OCI-M2 (cell line): ENCODE measurements around the gene OR7E24.
A peak's percentile ranks its signal among the peaks of the same experiment; 100 is the strongest.
"Not testable (repeated sequence)": the region's sequence is repeated elsewhere in the genome, so short reads cannot be mapped to it uniquely, and the experiment has no call there.

Experiments used
- DNase-seq: peaks from one replicate; lab custom pipeline; 2025; ENCODE audit not compliant: unreplicated experiment; lab: John Stamatoyannopoulos, UW

OR7E24 gene

DNA sequence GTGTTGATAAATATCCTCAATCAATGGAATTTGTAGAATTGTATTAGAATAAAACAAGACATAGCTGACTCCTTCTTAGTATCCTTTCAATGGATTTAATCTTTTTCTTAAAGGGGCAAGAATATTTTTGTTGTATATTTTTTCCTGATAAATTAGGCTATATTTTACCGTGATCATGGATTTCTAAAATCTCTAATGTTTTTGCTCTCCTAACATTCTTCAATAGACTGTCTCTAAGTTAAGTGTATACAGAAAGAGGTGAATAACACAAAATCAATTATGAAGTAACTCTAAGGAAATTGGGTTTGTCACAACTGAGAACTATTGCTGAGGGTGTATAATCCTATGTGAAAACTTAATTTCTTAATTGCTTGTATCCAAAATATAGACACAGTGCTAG is at the start of gene OR7E24:
OR7E24 (plus strand) TSS at position 301 of the 400 bp plus-strand sequence. CDS start 114 bp downstream, outside the sequence.
- no peak for DNase-seq

DNA sequence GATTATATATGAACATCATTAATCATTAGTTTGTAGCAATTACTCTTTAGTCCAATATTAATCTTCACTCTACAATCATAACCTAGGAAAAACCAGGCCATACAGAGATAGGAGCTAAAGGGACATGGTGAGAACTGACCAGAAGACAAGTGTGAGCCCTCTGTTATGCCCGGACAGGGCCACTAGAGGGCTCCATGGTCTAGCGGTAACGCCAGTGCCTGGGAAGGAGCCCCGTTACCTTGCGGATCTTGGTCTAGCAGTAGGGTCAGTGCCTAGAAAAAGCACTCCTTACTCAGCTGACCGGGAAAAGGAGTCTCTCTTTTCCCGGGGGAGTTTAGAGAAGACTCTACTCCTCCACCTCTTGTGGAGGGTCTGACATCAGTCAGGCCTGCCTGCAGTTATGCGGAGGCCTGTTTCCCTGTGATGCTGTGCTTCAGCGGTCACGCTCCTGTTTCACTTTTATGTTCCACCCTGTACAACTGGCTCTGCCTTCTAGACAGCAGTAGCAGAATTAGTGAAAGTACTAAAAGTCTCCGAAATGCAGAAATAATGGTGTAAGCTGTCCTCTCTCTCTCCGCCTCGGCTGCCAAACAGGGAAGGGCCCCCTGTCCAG is 45.1 kb upstream of the OR7E24 start:
- peak; percentile 18 for DNase-seq

DNA sequence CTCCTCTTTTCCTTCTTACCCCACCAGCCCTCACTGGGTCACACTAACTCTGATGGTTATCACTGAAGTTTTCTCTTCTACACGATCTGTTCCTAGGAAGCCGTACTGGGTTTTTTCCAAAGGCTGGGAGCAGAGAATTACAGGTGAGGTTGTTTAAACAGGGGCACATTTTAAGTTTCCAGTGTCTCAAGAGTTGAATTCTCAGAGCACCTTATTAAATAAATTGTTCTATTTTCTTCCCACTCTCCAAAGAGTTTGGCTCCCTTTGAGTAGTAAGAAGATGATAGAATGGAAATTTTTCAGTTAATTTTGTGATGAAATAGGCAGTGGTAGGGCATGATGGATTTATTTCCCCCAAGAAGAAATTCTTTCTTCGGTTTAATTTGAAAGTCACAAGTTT is 31.2 kb upstream of the OR7E24 start, which contains the start of gene OR7D4:
OR7D4 (minus strand) TSS at position 101 of the 400 bp plus-strand sequence. CDS start 4,752 bp downstream, outside the sequence.
- DNase-seq, result no peak

DNA sequence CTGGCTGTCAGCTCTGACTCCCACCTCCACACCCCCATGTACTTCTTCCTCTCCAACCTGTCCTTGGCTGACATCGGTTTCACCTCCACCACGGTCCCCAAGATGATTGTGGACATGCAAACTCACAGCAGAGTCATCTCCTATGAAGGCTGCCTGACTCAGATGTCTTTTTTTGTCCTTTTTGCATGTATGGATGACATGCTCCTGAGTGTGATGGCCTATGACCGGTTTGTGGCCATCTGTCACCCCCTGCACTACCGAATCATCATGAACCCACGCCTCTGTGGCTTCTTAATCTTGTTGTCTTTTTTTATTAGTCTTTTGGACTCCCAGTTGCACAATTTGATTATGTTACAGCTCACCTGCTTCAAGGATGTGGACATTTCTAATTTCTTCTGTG is 506 bp downstream of the OR7E24 start:
- DNase-seq, result no peak

- DNase-seq, result not testable (repeated sequence)
These were observed 32.8 kb downstream of the OR7E24 start for GRCh38 chr19:9283485-9283884.

DNA sequence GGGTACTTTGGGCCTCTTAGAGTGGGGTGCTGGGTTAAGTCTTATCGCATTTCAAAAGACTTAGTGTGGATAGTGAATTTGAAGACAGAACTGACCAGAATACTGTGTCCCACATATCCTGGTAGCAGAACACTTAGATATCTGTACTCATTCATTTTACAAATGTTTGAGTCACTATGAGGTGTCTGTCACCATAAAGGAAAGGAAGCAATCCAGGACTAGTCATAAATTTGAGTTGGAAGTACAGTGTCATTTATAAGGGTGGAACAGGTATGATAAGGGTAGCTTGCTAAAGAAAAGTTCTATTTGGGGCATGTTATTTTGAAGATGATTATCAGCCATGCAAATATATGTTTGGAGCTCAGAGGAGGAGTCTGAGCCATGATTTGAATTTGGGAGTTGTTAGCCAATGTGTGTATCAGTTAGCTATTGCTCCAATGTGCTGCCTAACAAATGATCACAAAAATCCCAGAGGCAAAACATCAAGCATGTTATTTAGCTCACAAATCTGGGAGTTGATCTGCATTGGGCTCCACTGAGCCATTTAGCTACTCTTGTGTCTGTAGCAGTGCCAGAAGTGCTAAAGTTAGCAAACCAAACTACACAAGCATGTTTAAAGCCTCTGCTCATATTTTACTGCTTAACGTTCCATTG is 38.6 kb downstream of the OR7E24 start:
- DNase-seq, result no peak

- no peak for DNase-seq
These were observed 44.7 kb downstream of the OR7E24 start for GRCh38 chr19:9295411-9295849.

GRCh38 chr19:9296336-9296735 is 45.6 kb downstream of the OR7E24 start:
- no peak for DNase-seq
